GM23248 (cell line): Measurements from ENCODE around the gene IBA57.

ENCODE experiments used
- EZH2 ChIP-seq: fragments of 200-600 bp; sonication (generic); IDR thresholded peaks from 2 replicates; pipeline ENCODE4 v1.6.1; 2018; ENCODE audit warnings: antibody characterized with exemption, mild to moderate bottlenecking; ENCODE audit not compliant: insufficient read depth, poor library complexity, severe bottlenecking
- EZH2phosphoT487 ChIP-seq: fragments of 200-600 bp; sonication (generic); IDR thresholded peaks from 2 replicates; pipeline ENCODE4 v1.6.1; 2018; ENCODE audit warnings: antibody characterized with exemption, moderate library complexity, mild to moderate bottlenecking, low read depth; ENCODE audit not compliant: insufficient read depth

DNA sequence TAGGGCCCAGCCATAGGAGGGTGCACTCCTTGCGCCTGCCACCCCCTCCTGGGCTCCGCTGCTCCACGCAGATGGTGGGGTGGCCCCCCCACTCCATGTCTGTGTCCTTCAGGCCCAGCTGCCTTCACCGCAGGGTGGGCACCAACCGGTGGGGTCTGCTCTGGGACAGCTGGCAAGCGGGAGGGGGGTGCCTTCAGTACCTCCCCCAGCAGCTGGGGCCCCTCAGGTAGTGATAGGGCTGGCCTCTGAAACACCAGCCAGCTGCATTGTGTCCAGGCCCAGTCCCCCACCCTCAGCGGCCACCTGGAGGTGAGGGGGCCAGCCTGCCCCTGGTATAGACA, 15.5 kb upstream of the IBA57 start:
- TF ChIP-seq EZH2 (no peak), EZH2phosphoT487 (no peak)
